CD4-positive, alpha-beta memory T cell (primary cell): ENCODE measurements around the gene RALA. TPM values are rescaled to one million over a fixed set of nuclear protein-coding genes. Genes with fewer than 3 reads are reported as not detected.

Experiments
- CTCF ChIA-PET: fragments of 350-600 bp; sonication (Branson Sonifier 250); formaldehyde crosslinking; loops from one replicate; lab custom pipeline; 2021; ENCODE audit warnings: inconsistent platforms; ENCODE audit not compliant: partially characterized antibody; lab: Charles Lee
- POLR2A ChIA-PET: fragments of 350-600 bp; sonication (Branson Sonifier 250); formaldehyde crosslinking; loops from one replicate; lab custom pipeline; 2021; ENCODE audit not compliant: partially characterized antibody; lab: Charles Lee
- DNase-seq, 5 donors: peaks; one replicate each; pipeline versions ENCODE4 v3.0.0 to v3.0.0-alpha.2; 2020 to 2022; ENCODE audit warnings: mixed read lengths in 1 of 5
- H3K27ac ChIP-seq: one replicate; pipeline ENCODE4 v1.7.0; 2013; ENCODE audit warnings: low read depth, low read length
- H3K27me3 ChIP-seq: 2 replicates; pipeline ENCODE4 v1.7.0; 2013; ENCODE audit warnings: mild to moderate bottlenecking, low read length, moderate library complexity; ENCODE audit not compliant: insufficient read depth
- H3K36me3 ChIP-seq: 2 replicates; pipeline ENCODE4 v1.7.0; 2013; ENCODE audit warnings: mild to moderate bottlenecking, low read length, moderate library complexity; ENCODE audit not compliant: insufficient read depth
- H3K4me1 ChIP-seq: 2 replicates; pipeline ENCODE4 v1.7.0; 2013; ENCODE audit warnings: mild to moderate bottlenecking, low read length, moderate library complexity; ENCODE audit not compliant: insufficient read depth
- H3K4me3 ChIP-seq, 2 donors: one replicate each; pipeline ENCODE4 v1.7.0; 2013; ENCODE audit warnings: low read length in 2 of 2, mild to moderate bottlenecking in 1 of 2
- H3K9me3 ChIP-seq, 2 donors: one replicate each; pipeline ENCODE4 v1.7.0; 2013; ENCODE audit warnings: low read length in 2 of 2, control low read depth in 1 of 2; ENCODE audit not compliant: control insufficient read depth in 1 of 2
- H3K27ac Mint-ChIP-seq, 7 donors: one replicate each; pipeline ENCODE4 v1.8.0; 2020 to 2021; ENCODE audit warnings: mixed read lengths in 7 of 7, mild to moderate bottlenecking in 6 of 7, inconsistent platforms in 3 of 7, moderate library complexity in 3 of 7
- H3K27me3 Mint-ChIP-seq, 2 donors: one replicate each; pipeline ENCODE4 v1.8.0; 2020 to 2021; ENCODE audit warnings: mixed read lengths in 2 of 2
- H3K36me3 Mint-ChIP-seq, 2 donors: one replicate each; pipeline ENCODE4 v1.8.0; 2020 to 2021; ENCODE audit warnings: mixed read lengths in 2 of 2, inconsistent platforms in 1 of 2, mild to moderate bottlenecking in 1 of 2
- H3K4me1 Mint-ChIP-seq, 4 donors: one replicate each; pipeline ENCODE4 v1.8.0; 2020 to 2021; ENCODE audit warnings: mixed read lengths in 4 of 4, mild to moderate bottlenecking in 1 of 4
- H3K4me3 Mint-ChIP-seq, 8 donors: one replicate each; pipeline ENCODE4 v1.8.0; 2020 to 2021; ENCODE audit warnings: mixed read lengths in 8 of 8, mild to moderate bottlenecking in 7 of 8, moderate library complexity in 6 of 8, inconsistent platforms in 3 of 8
- H3K9me3 Mint-ChIP-seq, 8 donors: one replicate each; pipeline ENCODE4 v1.8.0; 2020 to 2021; ENCODE audit warnings: mixed read lengths in 8 of 8, mild to moderate bottlenecking in 5 of 8, inconsistent platforms in 3 of 8, moderate library complexity in 1 of 8
- intact Hi-C: fragments of 100-400 bp; cut with micrococcal nuclease; formaldehyde crosslinking; loops from one replicate; pipeline ENCODE4 v1.15.1; 2023
- polyA plus RNA-seq, 2 donors: library from polyadenylated mRNA; unstranded; fragments of 300-500 nt; fragmentation: Illumina TruSeq; gene quantifications; one replicate each; pipeline ENCODE4 v1.2.3, GENCODE V29; 2021
- total RNA-seq, 2 experiments: library from RNA; stranded (reverse); gene quantifications; one replicate each; pipeline ENCODE4 v1.2.3, GENCODE V29; 2021

Gene RALA
- total and polyA plus RNA-seq, 4 experiments from 2014 or later: 31.6 to 50.5 (median 47.0) TPM

DNA sequence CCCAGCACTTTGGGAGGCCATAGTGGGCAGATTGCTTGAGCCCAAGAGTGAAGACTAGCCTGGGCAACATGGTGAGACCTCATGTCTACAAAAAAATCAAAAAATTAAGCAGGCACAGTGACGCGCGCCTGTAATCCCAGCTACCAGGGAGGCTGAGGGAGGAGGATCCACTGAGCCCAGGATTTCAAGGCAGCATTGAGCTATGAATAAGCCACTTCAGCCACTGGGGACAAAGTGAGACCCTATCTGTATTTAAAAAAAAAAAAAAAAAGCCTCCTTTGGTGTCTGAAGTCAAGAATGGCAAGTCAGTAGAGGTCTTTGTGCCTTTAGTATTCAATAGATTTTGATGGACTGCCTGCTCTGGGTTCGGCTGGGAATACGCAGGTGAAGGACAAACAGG lies 85.7 kb downstream of the RALA start:
- Mint-ChIP-seq H3K36me3 (peaks cover 17 to 21% of the 10 kb centered on the region in 2 donors), H3K9me3 (peaks cover 0 to 21% (median 15%) of the 10 kb centered on the region in 8 donors), H3K27ac (no peak overlapping the region), H3K27me3 (no peaks in the 10 kb centered on the region), H3K4me3 (no peak overlapping the region), H3K4me1 (peaks cover 0 to 5% (median under 1%) of the 10 kb centered on the region in 4 donors)
- intact Hi-C loops: no loop called here
- Histone ChIP-seq H3K4me3 (no peak overlapping the region), H3K27me3 (no peaks in the 10 kb centered on the region), H3K9me3 (no peaks in the 10 kb centered on the region), H3K4me1 (no peaks in the 10 kb centered on the region), H3K36me3 (no peaks in the 10 kb centered on the region), H3K27ac (no peak overlapping the region)
- ChIA-PET CTCF (interaction anchor here (0.7 to 1.4 kb wide), 2 partner anchors 69 to 129 kb away, joined by 4 to 5 read pairs; no protein-coding TSS in a partner anchor), POLR2A (interaction anchor here (0.6 kb wide), 1 partner anchor 131 kb away, joined by 4 read pairs; no protein-coding TSS in a partner anchor)
- no peak for DNase-seq

DNA sequence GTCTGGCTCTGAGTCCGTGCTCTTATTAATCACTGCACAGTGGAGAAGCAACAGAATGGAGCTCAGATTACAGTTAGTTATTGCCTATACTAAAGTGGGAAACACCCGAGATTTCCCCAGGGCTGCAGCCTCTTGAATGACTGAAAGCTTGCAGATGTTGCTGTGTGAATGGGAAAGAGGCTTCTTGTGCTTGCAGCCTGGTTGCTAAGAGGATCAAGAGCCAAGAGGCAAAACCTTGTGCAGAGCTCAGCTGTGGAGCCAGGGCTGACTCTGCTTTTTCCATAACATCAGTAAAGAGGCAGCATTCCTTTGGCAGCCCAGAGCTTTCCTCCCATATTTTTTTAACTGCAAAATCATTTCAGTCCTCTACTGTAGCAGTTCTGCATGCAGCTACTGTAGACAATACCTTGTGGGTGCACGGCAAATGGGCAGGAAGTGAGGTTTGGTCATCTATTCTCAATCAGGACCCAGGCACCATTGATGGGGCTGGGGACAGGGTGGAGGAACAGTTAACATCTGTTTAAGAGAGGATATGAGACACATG lies 86.5 kb downstream of the RALA start:
- Histone ChIP-seq H3K9me3 (peaks cover 0 to 8% of the 10 kb centered on the region in 2 donors), H3K36me3 (no peaks in the 10 kb centered on the region), H3K4me1 (no peaks in the 10 kb centered on the region), H3K27ac (no peak overlapping the region), H3K27me3 (no peaks in the 10 kb centered on the region), H3K4me3 (no peak overlapping the region)
- Mint-ChIP-seq H3K4me3 (no peak overlapping the region), H3K27ac (no peak overlapping the region), H3K4me1 (peaks cover 0 to 5% (median under 1%) of the 10 kb centered on the region in 4 donors), H3K27me3 (no peaks in the 10 kb centered on the region), H3K9me3 (peaks cover 0 to 29% (median 20%) of the 10 kb centered on the region in 8 donors), H3K36me3 (peaks cover 16 to 20% of the 10 kb centered on the region in 2 donors)
- intact Hi-C loops: no loop called here
- CTCF ChIA-PET: interaction anchor here (1.1 to 1.4 kb wide), 2 partner anchors 23 to 129 kb away, joined by 3 to 4 read pairs; no protein-coding TSS in a partner anchor
- no peak for DNase-seq
- POLR2A ChIA-PET: interaction anchor here (1.0 kb wide), 1 partner anchor 22 kb away, joined by 3 read pairs; no protein-coding TSS in a partner anchor

DNA sequence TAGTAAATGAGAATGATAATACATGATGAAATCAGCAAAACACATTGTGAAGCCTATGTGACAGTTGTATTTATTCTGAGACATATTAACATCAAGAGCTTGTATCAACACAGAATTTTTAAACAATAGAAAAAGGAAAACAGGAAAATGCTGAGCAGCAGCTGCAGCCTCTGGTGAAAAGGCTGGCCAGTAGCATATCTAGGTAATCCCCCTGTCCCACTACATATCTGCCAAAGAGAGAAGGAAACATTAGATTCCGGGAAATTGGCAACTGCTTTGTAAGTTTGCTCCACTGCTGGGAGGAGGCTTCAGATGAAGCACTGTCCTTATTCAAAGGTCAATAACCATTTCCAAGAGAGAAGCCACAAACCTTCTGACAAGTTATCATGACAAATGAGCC lies 89.4 kb downstream of the RALA start:
- Histone ChIP-seq H3K27ac (no peak overlapping the region), H3K4me1 (no peaks in the 10 kb centered on the region), H3K4me3 (no peak overlapping the region), H3K9me3 (peaks cover 0 to 12% of the 10 kb centered on the region in 2 donors), H3K36me3 (no peaks in the 10 kb centered on the region), H3K27me3 (no peaks in the 10 kb centered on the region)
- Mint-ChIP-seq H3K27me3 (no peaks in the 10 kb centered on the region), H3K36me3 (peaks cover 5 to 12% of the 10 kb centered on the region in 2 donors), H3K4me1 (peaks cover 0 to 5% (median 1%) of the 10 kb centered on the region in 4 donors), H3K4me3 (no peak overlapping the region), H3K27ac (no peak overlapping the region), H3K9me3 (peaks cover 3 to 42% (median 35%) of the 10 kb centered on the region in 8 donors)
- ChIA-PET POLR2A (no interaction called here), CTCF (interaction anchor here (0.7 kb wide), 1 partner anchor 33 kb away, joined by 3 read pairs; no protein-coding TSS in a partner anchor)
- no peak for DNase-seq
- intact Hi-C loops: no loop called here

DNA sequence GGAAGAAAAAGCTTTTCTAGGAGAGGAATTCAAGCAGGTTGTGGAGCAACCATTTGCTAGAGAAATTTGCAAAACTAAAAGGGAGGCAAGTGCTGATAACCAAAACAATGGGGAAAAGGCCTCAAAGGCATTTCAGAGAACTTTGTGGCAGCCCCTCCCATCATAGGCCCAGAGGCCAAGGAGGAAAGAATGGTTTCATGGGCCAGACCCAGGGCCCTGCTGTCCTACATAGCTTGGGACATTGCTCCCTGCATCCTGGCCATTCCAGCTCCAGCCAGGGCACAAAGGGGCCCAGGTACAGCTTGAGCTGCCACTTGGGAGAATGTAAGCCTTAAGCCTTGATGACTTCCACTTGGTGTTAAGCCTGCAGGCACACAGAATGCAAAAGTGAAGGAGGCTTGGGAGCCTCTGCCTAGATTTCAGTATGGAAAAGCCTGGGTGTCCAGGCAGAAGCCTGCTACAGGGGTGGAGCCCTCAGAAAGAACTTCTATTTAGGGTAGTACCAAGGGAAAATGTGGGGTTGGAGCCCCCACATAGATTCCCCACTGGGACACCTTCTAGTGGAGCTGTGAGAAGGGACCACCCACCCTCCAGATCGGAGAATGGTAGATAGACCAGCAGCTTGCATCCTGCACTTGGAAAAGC lies 91.2 kb downstream of the RALA start:
- no peaks in the 10 kb centered on the region for H3K36me3 ChIP-seq
- Mint-ChIP-seq H3K27me3 (peaks cover 0 to 2% of the 10 kb centered on the region in 2 donors), H3K27ac (no peak overlapping the region), H3K36me3 (peaks cover 2 to 12% of the 10 kb centered on the region in 2 donors), H3K4me3 (no peak overlapping the region), H3K4me1 (peaks cover 0 to 5% (median under 1%) of the 10 kb centered on the region in 4 donors), H3K9me3 (peaks cover 3 to 42% (median 35%) of the 10 kb centered on the region in 8 donors)
- H3K27me3 ChIP-seq: no peaks in the 10 kb centered on the region
- H3K27ac ChIP-seq: no peak overlapping the region
- H3K9me3 ChIP-seq: peaks cover 0 to 12% of the 10 kb centered on the region in 2 donors
- CTCF ChIA-PET: no interaction called here
- no peak for DNase-seq
- intact Hi-C loops: no loop called here
- H3K4me3 ChIP-seq: no peak overlapping the region
- POLR2A ChIA-PET: no interaction called here
- no peaks in the 10 kb centered on the region for H3K4me1 ChIP-seq

DNA sequence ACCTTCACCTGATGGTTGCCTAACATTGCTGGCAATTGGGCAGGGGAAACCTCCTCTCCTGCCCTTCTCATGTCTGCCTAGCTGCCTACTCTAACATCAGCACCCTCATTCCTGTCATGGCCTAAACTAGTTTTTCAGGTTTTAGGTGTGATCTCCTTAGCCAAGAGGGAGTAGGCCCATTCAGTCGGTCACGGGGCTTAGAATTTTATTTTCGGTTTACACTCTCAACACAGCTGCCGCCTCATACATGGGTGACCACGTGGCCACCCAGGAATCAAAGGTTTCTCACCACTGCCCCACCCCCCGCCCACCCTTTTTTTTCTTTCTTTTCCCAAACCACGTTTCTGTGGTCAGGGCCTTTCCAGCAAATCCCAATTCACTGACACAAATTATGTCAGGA lies 97.2 kb downstream of the RALA start:
- Histone ChIP-seq H3K4me1 (no peaks in the 10 kb centered on the region), H3K36me3 (no peaks in the 10 kb centered on the region), H3K27me3 (no peaks in the 10 kb centered on the region), H3K9me3 (peaks cover 0 to under 1% of the 10 kb centered on the region in 2 donors), H3K4me3 (no peak overlapping the region), H3K27ac (no peak overlapping the region)
- Mint-ChIP-seq H3K4me1 (peaks cover 0 to 2% (median 0%) of the 10 kb centered on the region in 4 donors), H3K27ac (no peak overlapping the region), H3K4me3 (no peak overlapping the region), H3K27me3 (peaks cover 3% of the 10 kb centered on the region in 2 donors), H3K36me3 (peaks cover 0 to 3% of the 10 kb centered on the region in 2 donors), H3K9me3 (peaks cover 0 to 12% (median 6%) of the 10 kb centered on the region in 8 donors)
- intact Hi-C loops: no loop called here
- DNase-seq: no peak
- POLR2A ChIA-PET: no interaction called here
- CTCF ChIA-PET: interaction anchor here (0.8 to 1.3 kb wide), 2 partner anchors 13 to 24 kb away, joined by 3 read pairs; no protein-coding TSS in a partner anchor

DNA sequence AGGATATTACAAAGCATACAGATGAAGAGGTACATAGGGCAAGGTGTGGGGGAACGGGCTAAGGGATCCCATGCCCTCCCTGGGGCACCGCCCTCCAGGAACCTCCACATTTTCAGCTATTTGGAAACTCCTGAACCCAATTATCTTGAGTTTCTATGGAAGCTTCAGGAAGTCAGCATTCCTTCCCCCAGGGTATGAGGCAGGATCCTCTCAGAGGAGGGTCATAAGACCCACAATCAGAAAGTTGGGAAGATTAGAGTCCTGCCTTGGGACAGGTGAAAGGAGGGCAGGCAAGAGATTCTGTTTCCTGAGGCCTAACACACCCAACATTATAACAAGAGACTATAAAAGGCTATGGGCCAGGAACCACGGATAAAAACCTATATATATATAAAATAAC lies 98.0 kb downstream of the RALA start:
- H3K36me3 Mint-ChIP-seq: no peaks in the 10 kb centered on the region
- peaks cover 0 to 2% (median 0%) of the 10 kb centered on the region in 4 donors for H3K4me1 Mint-ChIP-seq
- H3K4me3 ChIP-seq: no peak overlapping the region
- H3K27ac Mint-ChIP-seq: peak overlapping the region in 1 of 7 donors; percentile 5
- DNase-seq: no peak
- no peaks in the 10 kb centered on the region for H3K27me3 ChIP-seq
- ChIA-PET POLR2A (interaction anchor here (1.4 kb wide), 1 partner anchor 12 kb away, joined by 5 read pairs; no protein-coding TSS in a partner anchor), CTCF (interaction anchor here (0.8 to 1.3 kb wide), 2 partner anchors 12 to 23 kb away, joined by 3 read pairs; no protein-coding TSS in a partner anchor)
- H3K4me3 Mint-ChIP-seq: no peak overlapping the region
- no peaks in the 10 kb centered on the region for H3K36me3 ChIP-seq
- H3K27me3 Mint-ChIP-seq: peaks cover 3% of the 10 kb centered on the region in 2 donors
- intact Hi-C loops: no loop called here
- no peaks in the 10 kb centered on the region for H3K9me3 ChIP-seq
- H3K27ac ChIP-seq: no peak overlapping the region
- H3K9me3 Mint-ChIP-seq: peaks cover 0 to 5% (median under 1%) of the 10 kb centered on the region in 8 donors
- no peaks in the 10 kb centered on the region for H3K4me1 ChIP-seq
